Chondrocyte (in vitro differentiated cells): ENCODE measurements around the gene IL21R. TPM values are rescaled to one million over a fixed set of nuclear protein-coding genes. Genes with fewer than 3 reads are reported as not detected.

Experiments used
- DNase-seq: peaks from one replicate; pipeline ENCODE4 v3.0.0; 2021; ENCODE audit warnings: mixed read lengths, low spot score
- H3K27ac Mint-ChIP-seq: one replicate; pipeline ENCODE4 v1.8.0; 2021; ENCODE audit warnings: mild to moderate bottlenecking, moderate library complexity, mixed read lengths; ENCODE audit not compliant: unreplicated experiment
- H3K27me3 Mint-ChIP-seq: 2 replicates; pipeline ENCODE4 v1.8.0; 2021; ENCODE audit warnings: low read depth, mixed read lengths
- H3K36me3 Mint-ChIP-seq: 2 replicates; pipeline ENCODE4 v1.8.0; 2021; ENCODE audit warnings: low read depth, mixed read lengths
- H3K4me1 Mint-ChIP-seq: 2 replicates; pipeline ENCODE4 v1.8.0; 2021; ENCODE audit warnings: low read depth, mild to moderate bottlenecking, mixed read lengths
- H3K4me3 Mint-ChIP-seq: one replicate; pipeline ENCODE4 v1.8.0; 2021; ENCODE audit warnings: mild to moderate bottlenecking, moderate library complexity, mixed read lengths; ENCODE audit not compliant: unreplicated experiment
- H3K9me3 Mint-ChIP-seq: 2 replicates; pipeline ENCODE4 v1.8.0; 2021; ENCODE audit warnings: low read depth, mixed read lengths
- total RNA-seq: library from RNA; stranded (reverse); gene quantifications from 3 replicates; pipeline ENCODE4 v1.2.1, GENCODE V29; 2021
- TF ChIP-seq, protein P1 (sequence below): fragments of 200-600 bp; sonication (generic); IDR thresholded peaks from 2 replicates; pipeline ENCODE4 v1.5.0; 2021; ENCODE audit warnings: antibody characterized with exemption, mild to moderate bottlenecking, moderate library complexity

Gene IL21R
- total RNA-seq, 1 donor from 2014 or later, result 2.2 TPM

- DNase-seq, result peak; percentile 66
- Mint-ChIP-seq H3K36me3 (peaks cover 9% of the 10 kb centered on the region), H3K4me1 (peaks cover 9% of the 10 kb centered on the region), H3K27me3 (no peaks in the 10 kb centered on the region), H3K9me3 (peaks cover 11% of the 10 kb centered on the region), H3K4me3 (no peak overlapping the region), H3K27ac (peak overlapping the region; percentile 66)
- TF ChIP-seq, protein P1, sequence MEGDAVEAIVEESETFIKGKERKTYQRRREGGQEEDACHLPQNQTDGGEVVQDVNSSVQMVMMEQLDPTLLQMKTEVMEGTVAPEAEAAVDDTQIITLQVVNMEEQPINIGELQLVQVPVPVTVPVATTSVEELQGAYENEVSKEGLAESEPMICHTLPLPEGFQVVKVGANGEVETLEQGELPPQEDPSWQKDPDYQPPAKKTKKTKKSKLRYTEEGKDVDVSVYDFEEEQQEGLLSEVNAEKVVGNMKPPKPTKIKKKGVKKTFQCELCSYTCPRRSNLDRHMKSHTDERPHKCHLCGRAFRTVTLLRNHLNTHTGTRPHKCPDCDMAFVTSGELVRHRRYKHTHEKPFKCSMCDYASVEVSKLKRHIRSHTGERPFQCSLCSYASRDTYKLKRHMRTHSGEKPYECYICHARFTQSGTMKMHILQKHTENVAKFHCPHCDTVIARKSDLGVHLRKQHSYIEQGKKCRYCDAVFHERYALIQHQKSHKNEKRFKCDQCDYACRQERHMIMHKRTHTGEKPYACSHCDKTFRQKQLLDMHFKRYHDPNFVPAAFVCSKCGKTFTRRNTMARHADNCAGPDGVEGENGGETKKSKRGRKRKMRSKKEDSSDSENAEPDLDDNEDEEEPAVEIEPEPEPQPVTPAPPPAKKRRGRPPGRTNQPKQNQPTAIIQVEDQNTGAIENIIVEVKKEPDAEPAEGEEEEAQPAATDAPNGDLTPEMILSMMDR, result no peak
Measured at GRCh38 chr16:27426423-27427408, 24.7 kb downstream of the IL21R start.

- Mint-ChIP-seq H3K4me1 (peaks cover 17% of the 10 kb centered on the region), H3K9me3 (peaks cover 3% of the 10 kb centered on the region), H3K4me3 (no peak overlapping the region), H3K27ac (no peak overlapping the region), H3K36me3 (peaks cover 2% of the 10 kb centered on the region), H3K27me3 (no peaks in the 10 kb centered on the region)
- TF ChIP-seq, protein P1, result no peak
- DNase-seq, result peak; percentile 46
Measured at GRCh38 chr16:27427538-27427937, 25.6 kb downstream of the IL21R start.

- Mint-ChIP-seq H3K9me3 (peaks cover 2% of the 10 kb centered on the region), H3K4me3 (no peak overlapping the region), H3K27ac (no peak overlapping the region), H3K27me3 (no peaks in the 10 kb centered on the region), H3K4me1 (peaks cover 24% of the 10 kb centered on the region), H3K36me3 (peaks cover 2% of the 10 kb centered on the region)
- TF ChIP-seq, protein P1, result peak; percentile 26
- peak; percentile 50 for DNase-seq
Measured at GRCh38 chr16:27428026-27428785, 26.2 kb downstream of the IL21R start.

DNA sequence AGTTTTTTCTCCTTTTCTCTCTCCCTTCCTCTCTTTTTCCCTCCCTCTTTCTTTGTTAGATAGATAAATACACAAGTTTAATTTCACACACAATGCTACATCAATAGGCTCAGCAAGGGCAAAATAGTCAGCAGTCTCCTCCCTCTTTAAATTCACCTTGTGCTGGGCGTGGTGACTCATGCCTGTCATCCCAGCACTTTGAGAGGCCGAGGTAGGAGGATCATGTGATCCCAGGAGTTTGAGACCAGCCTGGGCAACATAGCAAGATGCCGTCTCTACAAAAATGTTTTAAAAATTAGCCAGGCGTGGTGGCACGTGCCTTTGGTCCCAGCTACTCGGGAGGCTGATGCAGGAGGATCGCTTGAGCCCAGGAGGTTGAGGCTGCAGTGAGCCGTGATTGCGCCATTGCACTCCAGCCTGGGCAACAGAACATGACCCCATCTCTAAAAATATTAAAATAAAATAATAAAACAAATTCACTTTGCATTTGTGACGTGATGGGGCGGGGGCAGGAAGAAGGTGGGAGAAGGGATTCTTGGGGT lies 27.4 kb downstream of the IL21R start:
- peaks cover 25% of the 10 kb centered on the region for H3K4me1 Mint-ChIP-seq
- peak; percentile 17 for DNase-seq

More for the DNA sequence above, 27.4 kb downstream of the IL21R start:
- Mint-ChIP-seq H3K27ac (no peak overlapping the region), H3K27me3 (no peaks in the 10 kb centered on the region), H3K9me3 (no peaks in the 10 kb centered on the region), H3K36me3 (peaks cover 1% of the 10 kb centered on the region), H3K4me3 (no peak overlapping the region)
- TF ChIP-seq, protein P1, result no peak
